ENCODE measurements around the gene GALNT10.

The GALNT10 gene

DNA sequence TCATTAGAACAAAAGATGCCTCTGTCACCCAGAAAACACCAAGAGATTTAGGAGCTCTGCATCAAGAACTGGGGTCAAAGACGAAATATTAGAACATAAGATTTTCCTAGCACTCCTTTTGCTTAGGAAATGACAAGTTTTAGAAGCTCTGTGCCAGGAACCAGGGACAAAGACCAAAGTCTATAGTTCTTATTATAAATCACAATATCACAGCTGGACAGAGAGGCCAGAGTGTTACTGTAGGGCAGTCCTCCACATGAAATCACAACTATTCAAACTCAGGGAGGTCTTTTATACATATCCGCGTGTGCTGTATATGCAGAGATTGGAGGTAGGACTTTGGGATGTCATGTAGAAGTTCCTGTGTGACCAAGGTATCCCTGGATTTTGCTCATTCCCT lies 138.5 kb downstream of the GALNT10 start:
- no peak for DNase-seq

DNA sequence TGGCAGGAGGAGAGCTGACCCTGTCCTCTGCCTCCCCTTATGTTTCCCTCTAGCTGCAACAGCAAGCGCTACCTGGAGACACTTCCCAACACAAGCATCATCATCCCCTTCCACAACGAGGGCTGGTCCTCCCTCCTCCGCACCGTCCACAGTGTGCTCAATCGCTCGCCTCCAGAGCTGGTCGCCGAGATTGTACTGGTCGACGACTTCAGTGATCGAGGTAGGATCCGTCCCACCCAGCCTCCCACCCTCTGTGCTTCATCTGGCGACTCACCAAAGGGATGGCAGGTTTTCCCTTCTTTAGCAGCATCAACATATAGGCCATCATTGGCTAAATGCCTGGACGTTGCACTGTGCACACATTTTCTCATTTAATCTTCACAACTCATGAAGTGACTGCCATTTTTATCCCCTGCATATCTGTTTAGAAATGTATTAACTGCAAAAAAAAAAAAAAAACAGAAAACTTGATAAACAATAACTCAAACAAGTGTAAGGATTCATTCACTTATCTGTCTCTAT lies 139.0 kb downstream of the GALNT10 start:
- DNase-seq = no peak

DNA sequence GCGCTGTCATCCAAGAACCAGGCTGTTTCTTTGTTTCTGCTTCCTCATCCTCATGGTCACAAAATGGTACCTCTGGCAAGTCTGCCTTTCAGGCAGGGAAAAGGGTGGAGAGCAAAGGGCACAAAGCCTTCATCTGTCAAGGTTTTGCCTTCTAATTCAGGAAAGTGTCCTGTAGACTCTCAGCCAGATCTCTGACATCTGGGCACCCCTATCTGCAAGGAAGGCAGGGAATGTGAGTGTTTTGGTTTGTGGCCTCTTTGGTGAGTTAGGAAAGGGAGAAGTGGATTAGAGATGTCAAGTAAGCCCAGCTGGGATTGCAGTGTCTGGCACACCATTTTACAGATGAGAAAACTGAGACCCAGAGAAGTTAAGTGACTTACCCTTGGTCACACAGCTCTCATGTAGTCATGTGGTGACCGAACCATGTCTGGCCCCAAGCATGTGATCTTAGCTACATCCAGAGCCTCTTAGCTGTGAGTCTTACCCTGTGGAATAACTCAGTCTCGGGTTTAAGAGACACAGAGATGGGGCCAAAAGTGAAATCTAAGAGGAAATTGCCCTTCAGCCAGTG lies 139.6 kb downstream of the GALNT10 start:
- no peak for DNase-seq

DNA sequence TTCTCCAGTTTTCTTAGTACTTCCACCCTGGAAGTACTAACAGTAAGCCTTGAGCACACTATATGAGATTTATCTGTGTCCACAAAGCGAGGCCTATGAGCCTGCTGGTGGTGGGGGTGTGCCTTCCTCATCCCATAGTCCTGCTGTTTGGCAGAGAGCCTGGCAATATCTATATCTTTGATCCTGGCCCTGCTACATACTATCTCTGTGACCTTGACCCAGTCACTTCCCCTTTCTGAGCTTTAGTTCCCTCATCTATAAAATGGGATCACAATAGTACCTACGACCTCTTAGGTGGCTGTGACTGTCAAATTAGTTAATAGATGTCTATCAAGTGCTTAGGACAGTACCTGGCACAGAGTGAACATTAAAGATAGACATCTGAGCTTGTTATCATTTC lies 140.7 kb downstream of the GALNT10 start:
- DNase-seq = no peak

DNA sequence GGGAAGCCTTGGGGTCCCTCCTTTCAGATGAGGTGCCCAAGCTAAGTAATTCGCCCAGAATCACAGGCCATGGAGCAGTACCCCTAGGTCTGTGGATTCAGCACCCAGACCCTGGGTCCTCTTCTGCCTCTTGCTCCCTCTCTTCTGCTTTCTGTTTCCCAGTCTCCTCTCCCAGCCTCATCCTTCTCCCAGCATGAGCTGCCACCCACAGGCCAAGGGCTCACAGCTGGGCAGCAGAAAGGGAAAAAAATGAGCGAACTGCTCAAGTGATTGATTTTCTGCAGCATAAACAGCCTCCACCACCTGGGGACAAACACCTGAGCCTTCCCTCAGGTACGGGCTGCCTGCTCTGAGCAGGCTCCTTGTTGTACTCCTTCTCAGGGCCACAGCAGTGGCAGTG lies 141.4 kb downstream of the GALNT10 start:
- no peak for DNase-seq

DNA sequence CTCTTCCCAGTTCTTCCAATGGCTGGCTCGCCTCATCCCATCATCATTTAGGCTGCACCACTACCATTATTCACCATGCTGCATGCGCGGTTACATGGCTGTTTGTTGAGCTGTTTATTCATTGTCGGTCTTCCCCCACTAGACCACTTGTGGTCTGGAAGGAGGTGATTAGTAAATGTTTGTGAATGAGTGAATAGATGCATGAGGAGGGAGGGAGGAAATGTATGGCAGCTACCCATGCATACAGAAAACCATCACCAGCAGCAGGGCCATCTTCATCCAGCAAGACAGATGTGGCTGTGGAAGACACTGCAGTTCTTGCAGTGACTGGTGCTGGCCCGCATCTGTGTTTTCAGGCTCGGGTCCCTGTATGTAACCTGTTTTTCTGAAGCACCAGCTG lies 141.9 kb downstream of the GALNT10 start:
- DNase-seq = no peak

DNA sequence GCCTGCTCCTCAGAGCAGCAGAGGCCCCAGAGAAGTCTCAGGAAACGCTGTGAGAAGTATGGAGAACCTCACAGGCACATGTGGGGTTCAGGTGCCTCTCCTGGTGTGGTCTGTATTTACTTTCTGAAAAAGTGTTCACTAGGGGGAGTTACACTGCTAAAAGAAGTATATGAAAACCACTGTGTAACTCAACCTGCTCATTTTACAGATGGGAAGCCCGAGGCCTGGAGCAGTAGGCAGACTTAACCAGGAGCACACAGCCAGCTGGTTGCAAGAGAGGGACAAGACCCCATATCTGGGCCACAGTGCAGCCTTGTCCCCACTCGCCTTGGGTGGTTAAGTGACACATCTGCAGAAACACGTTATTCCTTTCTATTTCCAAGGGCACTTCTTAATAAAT lies 142.5 kb downstream of the GALNT10 start:
- DNase-seq = no peak

DNA sequence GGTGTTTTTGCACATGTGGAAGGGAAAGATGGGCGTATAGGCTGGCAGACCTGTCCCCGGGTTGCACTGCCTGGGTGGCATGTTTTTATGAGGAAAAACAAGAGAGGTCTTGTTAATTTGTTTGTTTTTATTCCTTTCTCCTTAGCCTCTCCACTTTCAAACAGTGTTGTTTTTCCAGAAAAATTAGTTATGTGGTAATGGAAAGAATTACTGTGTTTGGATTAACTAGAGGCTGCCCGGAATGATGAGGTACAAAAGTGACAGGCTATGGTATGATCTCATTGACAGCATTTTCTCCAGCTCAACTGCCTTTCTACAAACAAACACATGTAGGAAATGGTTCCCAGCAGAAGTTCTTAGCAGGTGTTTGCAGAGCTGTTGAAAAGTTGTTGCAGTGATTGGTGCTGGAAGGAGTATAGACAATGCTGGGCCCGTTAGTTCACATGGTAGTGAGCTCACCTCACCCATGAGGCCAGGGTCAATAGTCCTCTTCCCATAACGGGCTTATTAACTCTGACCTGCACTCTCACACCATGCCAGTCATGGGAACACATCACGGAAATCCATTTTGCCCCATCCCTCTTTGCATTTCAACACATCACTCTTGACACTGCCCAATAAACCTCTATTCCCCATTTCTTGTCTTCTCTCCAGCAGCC lies 144.0 kb downstream of the GALNT10 start:
- DNase-seq = no peak

DNA sequence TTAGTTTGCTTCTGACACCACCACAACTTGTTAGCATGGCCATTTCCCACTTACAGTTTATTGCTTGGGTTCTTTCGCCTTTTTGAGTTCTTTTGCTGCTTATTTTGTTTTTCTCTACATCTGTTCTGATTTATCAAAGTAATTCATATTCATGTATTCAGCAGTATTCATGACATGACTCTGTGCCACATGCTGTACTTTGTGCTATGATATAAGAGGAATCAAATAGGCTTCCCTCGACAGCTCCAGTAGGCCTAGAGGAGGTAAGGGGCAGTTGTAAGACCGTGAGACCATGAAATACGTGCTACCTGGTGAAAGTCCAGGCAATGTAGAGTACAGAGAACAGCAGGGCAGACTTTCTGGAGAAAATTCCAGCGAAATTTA lies 144.5 kb downstream of the GALNT10 start:
- DNase-seq = no peak

DNA sequence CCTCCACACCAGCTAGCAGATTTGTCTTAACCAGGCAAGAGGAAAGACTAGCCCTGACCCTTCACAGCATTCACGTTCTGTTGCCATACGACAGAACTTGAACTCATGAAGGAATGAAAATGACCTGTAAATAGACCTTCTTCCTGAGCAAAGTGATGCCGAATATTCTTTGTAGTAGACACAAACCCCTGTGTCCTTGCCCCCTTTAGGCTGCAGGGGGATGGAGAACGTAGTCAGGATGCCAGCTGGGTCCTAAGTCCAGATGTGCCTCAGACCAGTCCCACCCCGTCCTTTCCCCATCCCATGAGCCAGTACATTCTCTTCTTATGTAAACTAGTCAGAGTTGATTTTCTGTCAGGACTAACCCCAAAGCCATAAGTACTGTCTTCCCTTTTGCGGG lies 151.1 kb downstream of the GALNT10 start:
- DNase-seq = no peak

DNA sequence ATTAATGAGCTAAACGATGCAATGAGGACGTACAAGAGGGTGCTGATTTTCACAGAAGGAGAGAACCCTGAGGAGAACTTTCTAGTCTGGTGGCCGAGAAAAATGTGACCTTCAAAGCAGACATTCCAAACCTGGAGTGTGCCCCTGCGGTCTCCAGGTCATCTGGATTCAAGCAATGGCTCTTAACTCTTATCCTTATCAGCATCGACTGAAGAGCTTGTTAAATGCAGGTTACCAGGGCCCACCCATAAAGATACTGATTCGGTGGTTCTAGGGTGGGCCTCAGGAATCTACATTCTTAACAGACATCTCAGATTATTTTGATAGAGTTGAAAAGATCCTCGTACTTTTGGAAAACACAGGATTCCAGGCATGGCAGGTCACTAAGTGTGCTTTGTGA lies 151.7 kb downstream of the GALNT10 start:
- no peak for DNase-seq

DNA sequence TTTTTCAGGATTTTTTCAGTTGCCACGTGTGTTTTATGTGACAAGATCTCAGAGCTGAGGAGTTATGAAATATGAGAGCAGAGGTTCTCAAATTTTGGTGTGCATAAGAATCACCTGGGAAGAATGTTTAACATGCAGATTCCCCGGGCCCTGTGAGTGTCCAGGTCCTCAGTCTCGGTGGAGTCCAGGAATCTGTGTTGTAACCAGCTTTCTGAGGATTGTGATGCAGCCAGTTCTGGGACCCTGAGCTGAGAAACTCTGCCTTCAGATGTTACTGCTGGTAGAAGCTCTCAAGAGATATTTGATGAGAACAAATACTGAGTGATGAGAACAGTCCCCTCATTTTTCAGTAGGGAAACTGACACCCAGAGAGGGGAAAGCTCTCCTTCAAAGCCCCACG lies 152.4 kb downstream of the GALNT10 start:
- DNase-seq = no peak

DNA sequence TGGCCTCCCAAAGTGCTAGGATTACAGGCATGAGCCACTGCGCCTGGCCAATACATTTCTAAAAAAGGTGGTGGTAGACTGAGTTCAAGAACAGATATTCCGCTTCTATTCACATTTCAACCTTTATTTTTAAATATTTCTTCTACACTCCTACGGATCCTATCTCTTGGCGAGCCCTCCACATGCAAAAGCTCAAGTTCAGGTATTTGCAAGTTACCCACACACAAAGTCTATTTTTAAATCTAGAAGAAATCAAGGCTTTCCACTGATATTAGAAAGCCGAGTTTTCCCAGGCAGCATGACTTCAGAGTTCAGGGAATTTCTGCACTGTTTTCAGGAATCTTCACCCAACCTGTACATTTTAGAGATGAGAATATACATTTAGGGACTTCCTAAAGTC lies 153.9 kb downstream of the GALNT10 start:
- no peak for DNase-seq

DNA sequence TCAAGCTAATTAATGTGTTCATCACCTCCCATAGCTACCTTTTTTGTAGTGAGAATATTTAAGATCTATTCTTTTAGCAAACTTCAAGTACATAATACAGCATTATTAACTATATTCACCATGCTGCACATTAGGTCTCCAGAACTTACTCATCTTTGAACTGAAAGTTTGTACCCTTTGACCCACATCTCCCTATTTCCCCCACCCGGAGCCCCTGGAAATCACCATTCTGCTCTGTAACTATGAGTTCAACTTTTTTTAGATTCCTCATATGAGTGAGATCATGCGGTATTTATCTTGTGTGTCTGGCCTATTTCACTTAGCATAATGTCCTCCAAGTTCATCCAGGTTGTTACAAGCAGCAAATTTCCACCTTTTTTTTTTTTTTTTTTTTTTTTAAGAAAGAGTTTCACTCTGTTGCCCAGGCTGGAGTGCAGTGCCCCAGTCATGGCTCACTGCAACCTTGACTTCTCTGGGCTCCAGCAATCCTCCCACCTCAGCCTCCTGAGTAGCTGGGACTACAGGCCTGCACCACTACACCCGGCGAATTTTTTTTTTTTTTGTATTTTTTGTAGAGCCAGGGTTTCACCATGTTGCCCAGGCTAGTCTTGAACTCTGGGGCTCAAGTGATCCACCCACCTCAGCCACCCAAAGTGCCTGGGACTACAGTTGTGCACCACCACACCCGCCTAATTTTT lies 154.9 kb downstream of the GALNT10 start:
- DNase-seq = no peak

DNA sequence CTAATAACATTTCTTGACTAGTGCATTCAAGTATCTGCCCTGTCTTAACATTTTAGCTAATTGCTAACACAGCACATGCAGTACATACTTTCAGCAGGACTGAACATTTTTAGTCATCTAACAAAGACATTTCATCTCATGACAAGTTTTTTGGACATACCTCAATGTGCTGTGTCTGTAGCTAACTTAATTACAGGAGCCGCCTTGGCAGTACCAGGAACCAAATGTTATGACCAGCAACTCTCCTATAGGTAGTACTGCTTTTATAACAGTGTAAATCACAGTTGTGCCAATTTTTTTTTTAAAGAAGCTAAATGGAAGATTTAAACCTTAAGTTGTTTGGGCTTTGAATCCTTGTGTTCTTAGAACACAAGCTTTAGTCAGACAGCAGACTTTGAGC lies 155.9 kb downstream of the GALNT10 start:
- no peak for DNase-seq

DNA sequence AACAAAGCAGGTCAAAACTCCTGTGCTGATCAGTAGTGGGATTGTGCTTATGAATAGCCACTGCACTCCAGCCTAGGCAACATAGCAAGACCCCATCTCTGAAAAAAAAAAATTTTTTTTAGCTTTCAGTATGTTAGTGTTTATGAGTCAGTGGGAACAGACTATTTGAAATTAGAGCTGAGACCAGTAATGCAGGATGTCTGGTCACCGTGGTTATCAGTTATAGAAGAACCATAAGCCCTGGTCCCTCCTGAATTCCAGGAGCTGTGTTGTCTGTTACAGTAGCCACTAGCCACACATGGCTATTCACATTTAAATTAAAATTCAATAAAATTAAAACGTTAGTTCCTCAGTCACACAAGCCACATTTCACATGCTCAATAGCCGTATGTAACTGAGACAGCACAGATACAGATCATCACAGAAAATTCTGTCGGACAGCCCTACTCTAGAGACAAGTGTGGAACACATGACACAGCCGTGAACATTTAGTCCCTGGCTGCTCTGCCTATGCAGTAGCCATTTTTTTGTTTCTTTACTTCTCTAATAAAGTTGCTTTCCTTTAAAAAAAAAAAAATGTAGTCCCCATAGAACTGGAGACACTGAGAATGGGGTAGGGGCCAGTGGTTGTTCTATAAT lies 159.2 kb downstream of the GALNT10 start:
- no peak for DNase-seq

DNA sequence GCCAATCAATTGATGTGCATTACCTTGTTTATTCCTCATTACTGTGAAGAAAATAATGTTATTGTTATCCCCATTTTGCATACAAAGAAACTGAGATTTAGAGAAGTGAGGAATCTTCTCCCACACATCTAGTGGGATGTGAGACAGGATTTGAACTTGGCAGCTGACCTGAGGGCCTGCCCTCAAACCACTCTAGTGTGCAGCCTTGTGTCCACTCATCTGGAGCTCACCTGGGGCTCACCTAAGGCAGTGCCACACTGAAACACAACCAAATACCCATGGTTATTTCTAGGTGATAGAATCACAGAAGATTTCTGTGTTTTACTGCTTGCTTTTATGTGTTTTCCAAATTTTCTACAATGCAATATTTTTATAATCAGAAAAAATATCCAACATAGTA lies 160.6 kb downstream of the GALNT10 start:
- DNase-seq = no peak

DNA sequence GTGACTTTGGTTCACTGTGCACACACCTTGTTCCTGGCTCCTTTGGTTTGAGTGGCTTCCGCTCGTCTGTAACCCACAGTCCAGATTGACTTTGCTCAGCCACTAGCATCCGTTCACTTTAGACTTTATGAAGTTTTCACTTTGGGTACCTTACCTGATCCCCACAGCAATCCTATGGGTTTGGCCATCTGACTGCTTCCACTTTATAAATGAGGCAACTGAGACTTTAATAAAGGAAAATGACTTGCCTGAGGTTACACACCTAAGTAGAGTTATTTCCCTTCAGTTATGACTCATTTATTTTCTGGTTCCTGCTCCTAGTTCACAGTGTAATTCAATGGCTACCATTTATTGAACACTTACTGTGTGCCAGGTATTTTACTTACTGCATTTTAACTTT lies 161.0 kb downstream of the GALNT10 start:
- no peak for DNase-seq

DNA sequence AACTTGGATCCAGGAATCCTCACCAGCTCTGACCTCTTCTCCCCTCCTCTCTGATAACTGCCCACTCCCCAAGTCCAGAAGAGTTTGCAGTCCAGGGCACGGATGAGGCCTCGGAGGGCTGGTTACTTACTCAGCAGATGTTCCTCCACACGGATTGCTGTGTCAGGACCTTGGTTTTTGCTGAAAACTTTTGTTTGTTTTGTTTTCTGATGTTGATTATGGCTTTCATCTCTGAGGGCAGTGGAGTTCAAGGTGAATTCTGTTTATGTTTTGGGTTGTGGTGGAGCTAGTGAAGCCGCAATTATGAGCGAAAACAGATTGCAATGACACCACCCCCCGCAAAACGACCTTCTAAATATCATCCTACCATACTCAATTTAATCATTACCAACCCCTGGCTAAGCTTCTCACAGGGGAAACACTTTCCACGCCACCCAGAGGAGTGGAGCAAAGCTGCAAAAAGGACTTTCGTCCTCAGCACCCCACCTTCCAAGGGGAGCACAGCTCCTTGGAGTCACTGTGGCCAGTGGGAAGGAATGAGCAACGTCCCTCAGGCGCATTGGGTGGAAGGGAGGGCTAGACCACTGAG lies 162.5 kb downstream of the GALNT10 start:
- no peak for DNase-seq

DNA sequence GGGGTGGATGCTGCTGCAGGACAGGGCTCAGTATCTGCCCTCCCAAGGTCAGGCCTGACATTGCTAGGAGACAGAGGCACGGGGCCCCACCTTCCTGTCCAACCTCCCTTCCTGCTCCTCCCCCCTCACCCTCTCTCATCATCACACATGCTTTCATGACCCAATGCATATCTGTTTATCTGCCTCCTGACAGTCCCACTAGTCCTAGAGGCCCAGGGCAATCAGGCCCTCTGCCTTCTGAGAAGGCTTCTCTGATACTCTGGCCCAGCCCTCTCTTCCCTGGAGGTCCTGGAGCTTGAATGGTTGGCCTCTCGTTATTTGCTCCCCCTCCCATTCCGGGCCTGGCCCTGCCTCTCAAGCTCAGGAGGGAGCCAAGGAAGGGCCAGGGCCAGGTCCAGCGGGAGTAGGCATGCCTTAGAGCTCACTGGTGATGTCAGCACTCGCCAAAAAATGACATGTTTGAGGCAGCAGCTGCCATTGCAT lies 164.6 kb downstream of the GALNT10 start:
- DNase-seq = peak; percentile 40

DNA sequence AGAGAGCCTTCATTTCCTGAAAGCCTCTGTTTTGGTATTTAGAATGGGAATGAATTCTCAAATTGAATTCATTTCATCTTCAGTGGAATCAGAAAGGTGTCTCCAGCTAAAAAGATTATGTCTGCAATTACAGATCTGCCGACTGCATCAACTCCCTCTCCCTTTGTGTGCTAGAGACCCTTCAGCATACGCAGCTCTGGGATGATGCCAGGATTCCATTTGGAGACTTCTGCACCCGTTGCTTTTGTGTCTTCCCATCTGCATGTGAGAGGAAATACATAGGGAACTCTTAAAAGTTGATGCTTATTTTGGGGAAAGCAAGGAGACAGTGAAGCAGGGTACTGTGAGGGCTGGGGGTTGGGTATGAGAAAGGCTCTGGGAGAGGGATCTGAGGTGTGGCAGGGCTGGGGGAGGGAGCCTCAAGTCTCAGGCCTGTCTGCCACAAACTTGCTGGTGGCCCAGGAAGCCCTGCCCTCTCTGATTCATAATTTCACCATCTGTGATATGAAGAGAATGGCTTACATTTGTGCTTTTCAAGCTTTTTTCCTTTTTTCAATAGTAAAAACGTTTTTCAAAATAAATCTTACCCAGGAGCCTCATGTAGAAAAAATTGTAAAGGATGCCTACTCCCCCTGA lies 165.6 kb downstream of the GALNT10 start:
- peak; percentile 19 for DNase-seq

DNA sequence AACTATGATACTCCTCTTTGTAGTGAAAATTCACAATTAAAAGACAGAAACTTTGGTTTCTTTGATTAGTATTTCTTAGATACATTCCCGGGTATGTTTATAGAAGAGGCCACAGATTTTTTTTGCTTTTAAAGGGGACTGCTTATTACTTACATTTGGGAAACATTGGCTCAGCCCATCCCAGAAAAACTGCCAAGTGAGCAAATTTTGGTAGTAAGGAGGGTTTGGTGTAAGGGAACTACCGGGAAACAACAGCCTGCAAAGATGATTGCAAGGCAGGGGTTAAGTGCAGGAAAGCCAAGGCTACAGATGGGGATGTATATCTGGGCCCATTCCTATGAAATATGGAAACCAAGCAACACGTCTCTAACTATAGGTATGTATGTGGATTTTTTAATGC lies 166.4 kb downstream of the GALNT10 start:
- no peak for DNase-seq
